ENCODE measurements around the gene EDAR. TPM values are rescaled to one million over a fixed set of nuclear protein-coding genes. Genes with fewer than 3 reads are reported as not detected.

Gene EDAR
- total and polyA plus RNA-seq, 2 of the 4 experiments (the other 2 are of a cell fraction) = not detected

DNA sequence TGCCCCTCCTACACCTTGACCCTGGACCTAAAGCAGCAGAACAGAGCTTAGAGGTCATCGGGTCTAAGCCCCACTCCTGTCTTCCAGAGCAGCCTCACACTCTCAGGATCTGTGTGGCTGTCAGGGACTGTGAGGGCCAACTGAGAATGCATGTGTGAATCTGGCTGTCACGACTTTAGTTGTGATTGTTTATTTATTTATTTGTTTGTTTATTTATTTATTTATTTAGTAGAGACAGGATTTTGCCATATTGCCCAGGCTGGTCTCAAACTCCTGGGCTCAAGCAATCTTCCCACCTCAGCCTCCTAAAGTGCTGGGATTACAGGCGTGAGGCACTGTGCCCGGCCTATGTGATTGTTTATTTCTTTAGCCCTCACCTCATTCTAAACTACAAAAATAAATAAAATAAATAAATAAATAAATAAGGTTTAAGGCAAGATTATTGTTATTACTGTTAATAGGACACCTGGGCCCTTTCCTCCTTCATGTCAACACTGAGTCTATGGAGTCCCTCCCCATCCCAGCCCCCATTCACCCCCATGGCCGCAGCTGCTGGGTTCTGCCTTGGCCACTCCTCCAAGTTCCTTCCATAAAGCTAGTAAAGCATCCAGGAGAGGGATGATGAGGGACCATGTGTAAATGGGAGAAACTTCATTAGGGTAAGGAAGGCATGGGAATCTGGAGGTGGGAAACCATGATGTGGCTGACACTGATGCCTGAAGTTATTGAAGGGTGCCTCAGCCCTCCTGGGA is 39.9 kb upstream of the EDAR start:
- H2AK9ac ChIP-seq (replicated peaks; ENCODE audit: low read depth, low read length, poor library complexity) = no peak overlapping the region
- no peak for DNase-seq
- no peak overlapping the region for H3K23ac ChIP-seq (ENCODE audit: low read depth, low read length)
- no peak overlapping the region for H3K9ac ChIP-seq (ENCODE audit: low read depth, low read length)
- H3K9me1 ChIP-seq (ENCODE audit: insufficient read depth, low read length) = no peaks in the 10 kb centered on the region
- dilution Hi-C loops (cut with HindIII; ENCODE audit: low sequenced_read_pairs, unreplicated experiment) (no loop called here), intact Hi-C loops (cut with micrococcal nuclease) (no loop called here), in situ Hi-C loops (cut with MboI; ENCODE audit: low sequenced_read_pairs) (no loop called here)
- WGBS, 2 experiments (ENCODE audit: extremely low coverage in 2 of 2, insufficient read length in 1 of 2) = no CpG with 5 or more reads among the region's 5 CpGs
- H2BK20ac ChIP-seq (ENCODE audit: low read depth, low read length) = no peak overlapping the region
- H3K4me2 ChIP-seq (ENCODE audit: low read depth, low read length) = no peak overlapping the region
- H2BK120ac ChIP-seq (ENCODE audit: low read depth, low read length) = no peak overlapping the region
- no peaks in the 10 kb centered on the region for H3K9me3 ChIP-seq (ENCODE audit: control insufficient read depth, insufficient read depth, low read length)
- H3K56ac ChIP-seq (ENCODE audit: extremely low read depth, insufficient read depth, low read length) = no peak overlapping the region
- H3K4me1 ChIP-seq (ENCODE audit: control insufficient read depth, insufficient read depth, low read length) = no peaks in the 10 kb centered on the region
- no peak overlapping the region for H2AK5ac ChIP-seq (ENCODE audit: low read depth, low read length)
- ChIA-PET POLR2A (ENCODE audit: unreplicated experiment) (no interaction called here), CTCF (no interaction called here)
- no peaks in the 10 kb centered on the region for H3K79me1 ChIP-seq (ENCODE audit: low read depth in 1 of 2, low read length in 2 of 2)
- no peak overlapping the region for H2BK15ac ChIP-seq (ENCODE audit: low read depth, low read length)
- BruUV-seq (replicated peaks) = no TSS peak
- H3K27ac ChIP-seq (ENCODE audit: insufficient read depth, low read length) = no peak overlapping the region
- no peak overlapping the region for H4K91ac ChIP-seq (ENCODE audit: insufficient read depth, low read depth, low read length)
- H4K8ac ChIP-seq (ENCODE audit: low read depth in 2 of 2, low read length in 2 of 2) = no peak overlapping the region
- TF ChIP-seq RAD21 (IDR thresholded peaks at IDR 0.05; ENCODE audit: low read length) (no peak), FOS (IDR thresholded peaks at IDR 0.05; ENCODE audit: low read depth, low read length) (no peak), MAZ (IDR thresholded peaks at IDR 0.05; ENCODE audit: borderline replicate concordance, low read depth, low read length) (no peak), CHD1 (IDR thresholded peaks at IDR 0.05; ENCODE audit: low read depth, low read length) (no peak), NFE2L2 (IDR thresholded peaks at IDR 0.05; ENCODE audit: low read depth, low read length) (no peak), RFX5 (IDR thresholded peaks at IDR 0.05; ENCODE audit: low read depth, low read length) (no peak), POLR2A (IDR thresholded peaks at IDR 0.05; ENCODE audit: low read depth, low read length) (no peak), RCOR1 (IDR thresholded peaks at IDR 0.05; ENCODE audit: insufficient replicate concordance, low read length) (no peak), BHLHE40 (IDR thresholded peaks at IDR 0.05; ENCODE audit: low read depth, low read length) (no peak), MAFK (IDR thresholded peaks at IDR 0.05; ENCODE audit: low read depth, low read length) (no peak), MXI1 (IDR thresholded peaks at IDR 0.05; ENCODE audit: borderline replicate concordance, low read depth, low read length) (no peak), SMC3 (IDR thresholded peaks at IDR 0.05; ENCODE audit: low read depth, low read length) (no peak), CEBPB (IDR thresholded peaks at IDR 0.05; ENCODE audit: low read depth, low read length) (no peak)
- TF ChIP-seq, protein P1, sequence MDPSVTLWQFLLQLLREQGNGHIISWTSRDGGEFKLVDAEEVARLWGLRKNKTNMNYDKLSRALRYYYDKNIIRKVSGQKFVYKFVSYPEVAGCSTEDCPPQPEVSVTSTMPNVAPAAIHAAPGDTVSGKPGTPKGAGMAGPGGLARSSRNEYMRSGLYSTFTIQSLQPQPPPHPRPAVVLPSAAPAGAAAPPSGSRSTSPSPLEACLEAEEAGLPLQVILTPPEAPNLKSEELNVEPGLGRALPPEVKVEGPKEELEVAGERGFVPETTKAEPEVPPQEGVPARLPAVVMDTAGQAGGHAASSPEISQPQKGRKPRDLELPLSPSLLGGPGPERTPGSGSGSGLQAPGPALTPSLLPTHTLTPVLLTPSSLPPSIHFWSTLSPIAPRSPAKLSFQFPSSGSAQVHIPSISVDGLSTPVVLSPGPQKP (IDR thresholded peaks at IDR 0.05; ENCODE audit: borderline replicate concordance, low read depth, low read length) = no peak
- TF ChIP-seq, protein P2, sequence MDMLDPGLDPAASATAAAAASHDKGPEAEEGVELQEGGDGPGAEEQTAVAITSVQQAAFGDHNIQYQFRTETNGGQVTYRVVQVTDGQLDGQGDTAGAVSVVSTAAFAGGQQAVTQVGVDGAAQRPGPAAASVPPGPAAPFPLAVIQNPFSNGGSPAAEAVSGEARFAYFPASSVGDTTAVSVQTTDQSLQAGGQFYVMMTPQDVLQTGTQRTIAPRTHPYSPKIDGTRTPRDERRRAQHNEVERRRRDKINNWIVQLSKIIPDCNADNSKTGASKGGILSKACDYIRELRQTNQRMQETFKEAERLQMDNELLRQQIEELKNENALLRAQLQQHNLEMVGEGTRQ (IDR thresholded peaks at IDR 0.05; ENCODE audit: low read depth, low read length) = no peak
- TF ChIP-seq, protein P3, sequence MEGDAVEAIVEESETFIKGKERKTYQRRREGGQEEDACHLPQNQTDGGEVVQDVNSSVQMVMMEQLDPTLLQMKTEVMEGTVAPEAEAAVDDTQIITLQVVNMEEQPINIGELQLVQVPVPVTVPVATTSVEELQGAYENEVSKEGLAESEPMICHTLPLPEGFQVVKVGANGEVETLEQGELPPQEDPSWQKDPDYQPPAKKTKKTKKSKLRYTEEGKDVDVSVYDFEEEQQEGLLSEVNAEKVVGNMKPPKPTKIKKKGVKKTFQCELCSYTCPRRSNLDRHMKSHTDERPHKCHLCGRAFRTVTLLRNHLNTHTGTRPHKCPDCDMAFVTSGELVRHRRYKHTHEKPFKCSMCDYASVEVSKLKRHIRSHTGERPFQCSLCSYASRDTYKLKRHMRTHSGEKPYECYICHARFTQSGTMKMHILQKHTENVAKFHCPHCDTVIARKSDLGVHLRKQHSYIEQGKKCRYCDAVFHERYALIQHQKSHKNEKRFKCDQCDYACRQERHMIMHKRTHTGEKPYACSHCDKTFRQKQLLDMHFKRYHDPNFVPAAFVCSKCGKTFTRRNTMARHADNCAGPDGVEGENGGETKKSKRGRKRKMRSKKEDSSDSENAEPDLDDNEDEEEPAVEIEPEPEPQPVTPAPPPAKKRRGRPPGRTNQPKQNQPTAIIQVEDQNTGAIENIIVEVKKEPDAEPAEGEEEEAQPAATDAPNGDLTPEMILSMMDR (conservative IDR thresholded peaks at IDR 0.05; ENCODE audit: low read depth, low read length) = no peak
- H4K20me1 ChIP-seq (ENCODE audit: insufficient read depth, low read length) = no peaks in the 10 kb centered on the region
- no peak overlapping the region for H3K4me3 ChIP-seq (ENCODE audit: insufficient read depth, low read depth, low read length)
- H3K4ac ChIP-seq (ENCODE audit: low read depth, low read length) = no peak overlapping the region
- H3K14ac ChIP-seq (replicated peaks; ENCODE audit: low read depth, low read length) = no peak overlapping the region
- no peak overlapping the region for H2AFZ ChIP-seq (replicated peaks; ENCODE audit: low read length, poor library complexity)
- H2BK5ac ChIP-seq (ENCODE audit: low read depth, low read length, poor library complexity, severe bottlenecking) = no peak overlapping the region
- H3K18ac ChIP-seq (ENCODE audit: low read depth, low read length) = no peak overlapping the region
- no peak overlapping the region for H4K5ac ChIP-seq (ENCODE audit: low read depth, low read length)
- no peak for ATAC-seq (ENCODE audit: low read depth)
- H3K27me3 ChIP-seq (ENCODE audit: control insufficient read depth, insufficient read depth, low read length) = peaks cover 55% of the 10 kb centered on the region
- H3K36me3 ChIP-seq (ENCODE audit: control insufficient read depth, insufficient read depth, low read length) = no peaks in the 10 kb centered on the region

Data from IMR-90 (cell line).